ENCODE results near the gene LINC00305.

DNA sequence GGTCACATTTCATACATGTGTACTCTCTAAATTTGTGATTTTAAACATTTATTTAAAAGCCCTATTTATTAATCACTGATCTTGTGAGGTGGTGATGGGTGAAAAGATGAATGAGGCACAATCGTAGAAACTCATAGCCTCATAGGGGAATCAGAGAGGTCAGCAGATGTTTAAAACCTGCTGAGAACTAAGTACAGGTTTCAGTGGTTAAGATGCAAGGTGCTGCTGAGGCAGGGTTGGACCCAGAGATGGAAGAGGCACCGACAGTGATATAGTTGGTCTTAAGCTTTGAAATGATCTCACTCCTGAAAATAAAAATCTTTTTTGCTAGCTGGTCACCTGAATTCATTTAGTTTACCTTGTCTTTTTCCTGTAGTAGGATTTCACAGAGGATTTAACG, 49.6 kb downstream of the LINC00305 start:
- no peak for TF ChIP-seq POLR2A (IDR thresholded peaks at IDR 0.05)
- TF ChIP-seq, protein P1, sequence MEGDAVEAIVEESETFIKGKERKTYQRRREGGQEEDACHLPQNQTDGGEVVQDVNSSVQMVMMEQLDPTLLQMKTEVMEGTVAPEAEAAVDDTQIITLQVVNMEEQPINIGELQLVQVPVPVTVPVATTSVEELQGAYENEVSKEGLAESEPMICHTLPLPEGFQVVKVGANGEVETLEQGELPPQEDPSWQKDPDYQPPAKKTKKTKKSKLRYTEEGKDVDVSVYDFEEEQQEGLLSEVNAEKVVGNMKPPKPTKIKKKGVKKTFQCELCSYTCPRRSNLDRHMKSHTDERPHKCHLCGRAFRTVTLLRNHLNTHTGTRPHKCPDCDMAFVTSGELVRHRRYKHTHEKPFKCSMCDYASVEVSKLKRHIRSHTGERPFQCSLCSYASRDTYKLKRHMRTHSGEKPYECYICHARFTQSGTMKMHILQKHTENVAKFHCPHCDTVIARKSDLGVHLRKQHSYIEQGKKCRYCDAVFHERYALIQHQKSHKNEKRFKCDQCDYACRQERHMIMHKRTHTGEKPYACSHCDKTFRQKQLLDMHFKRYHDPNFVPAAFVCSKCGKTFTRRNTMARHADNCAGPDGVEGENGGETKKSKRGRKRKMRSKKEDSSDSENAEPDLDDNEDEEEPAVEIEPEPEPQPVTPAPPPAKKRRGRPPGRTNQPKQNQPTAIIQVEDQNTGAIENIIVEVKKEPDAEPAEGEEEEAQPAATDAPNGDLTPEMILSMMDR (IDR thresholded peaks at IDR 0.05), result no peak

Measured in lower leg skin (tissue), 3 donors.